K562 (cell line): Measurements from ENCODE around the gene CFAP58. TPM values are rescaled to one million over a fixed set of nuclear protein-coding genes. Genes with fewer than 3 reads are reported as not detected.

Experiments
- PHF20 ChIP-seq: fragments of 450-650 bp; IDR thresholded peaks from 2 replicates; pipeline ENCODE4 v1.6.1; 2018; ENCODE audit not compliant: partially characterized antibody
- RBM15 ChIP-seq: fragments of 200-400 bp; formaldehyde crosslinking; IDR thresholded peaks from 2 replicates; pipeline ENCODE4 v1.6.1; 2018; ENCODE audit warnings: mild to moderate bottlenecking, low read length, moderate library complexity; ENCODE audit not compliant: insufficient read depth
- ZFP36 ChIP-seq: fragments of 150-350 bp; IDR thresholded peaks from 2 replicates; pipeline ENCODE4 v1.6.1; 2018; ENCODE audit warnings: low read length, low read depth; ENCODE audit not compliant: partially characterized antibody
- ZNF830 ChIP-seq: fragments of 250-450 bp; sonication (Bioruptor Pico); IDR thresholded peaks from 2 replicates; pipeline ENCODE4 v1.5.0; 2021; ENCODE audit warnings: mild to moderate bottlenecking
- polyA plus RNA-seq, 8 experiments: library from polyadenylated mRNA; depleted of rRNA in 4 of 8; stranded (reverse) in 5 of 8; unstranded in 3 of 8; fragments of >200 nt; fragmentation: Nextera tagmentation in 2 of 8; fragmentation: Illumina TruSeq in 1 of 8; extraction: Ambion mirVana in 2 of 8; extraction: Trizol in 1 of 8; gene quantifications; 2 replicates each; pipeline versions ENCODE4 v1.2.1 to v1.2.3, GENCODE V29; 2011 to 2014; ENCODE audit warnings: inconsistent platforms in 1 of 8, missing spikeins in 1 of 8
- total RNA-seq, 7 experiments: library from RNA; depleted of rRNA in 6 of 7; stranded (reverse); fragments of >200 nt in 6 of 7; fragmentation: Illumina TruSeq in 2 of 7; extraction: Trizol in 2 of 7; gene quantifications; 2 replicates each; pipeline versions ENCODE4 v1.2.1 to v1.2.3, GENCODE V29; 2011 to 2021; ENCODE audit warnings: low replicate concordance in 1 of 7
- TF ChIP-seq, protein P1 (sequence below), 2 experiments: IDR thresholded peaks; 2 replicates each; pipeline ENCODE4 v1.6.1; 2012; ENCODE audit warnings: improper control_type of control experiment in 2 of 2, low read depth in 2 of 2, low read length in 2 of 2, borderline replicate concordance in 1 of 2
- TF ChIP-seq, protein P2 (sequence below): sonication (generic); formaldehyde crosslinking; IDR thresholded peaks from 2 replicates; pipeline ENCODE4 v1.8.1; 2023; ENCODE audit warnings: missing genetic modification reagents, mild to moderate bottlenecking, borderline replicate concordance
- TF ChIP-seq, protein P3 (sequence below): sonication (generic); formaldehyde crosslinking; IDR thresholded peaks from 2 replicates; pipeline ENCODE4 v1.8.1; 2023; ENCODE audit warnings: mild to moderate bottlenecking, missing genetic modification reagents
- TF ChIP-seq, protein P4 (sequence below): sonication (generic); formaldehyde crosslinking; IDR thresholded peaks from 2 replicates; pipeline ENCODE4 v1.8.1; 2023; ENCODE audit warnings: mild to moderate bottlenecking, missing genetic modification reagents

Gene CFAP58
- total and polyA plus RNA-seq, 9 of the 15 experiments (the other 6 are each of a cell fraction or from before 2014, with no cell fraction given), result 0.08 to 2.0 (median 0.71) TPM

DNA sequence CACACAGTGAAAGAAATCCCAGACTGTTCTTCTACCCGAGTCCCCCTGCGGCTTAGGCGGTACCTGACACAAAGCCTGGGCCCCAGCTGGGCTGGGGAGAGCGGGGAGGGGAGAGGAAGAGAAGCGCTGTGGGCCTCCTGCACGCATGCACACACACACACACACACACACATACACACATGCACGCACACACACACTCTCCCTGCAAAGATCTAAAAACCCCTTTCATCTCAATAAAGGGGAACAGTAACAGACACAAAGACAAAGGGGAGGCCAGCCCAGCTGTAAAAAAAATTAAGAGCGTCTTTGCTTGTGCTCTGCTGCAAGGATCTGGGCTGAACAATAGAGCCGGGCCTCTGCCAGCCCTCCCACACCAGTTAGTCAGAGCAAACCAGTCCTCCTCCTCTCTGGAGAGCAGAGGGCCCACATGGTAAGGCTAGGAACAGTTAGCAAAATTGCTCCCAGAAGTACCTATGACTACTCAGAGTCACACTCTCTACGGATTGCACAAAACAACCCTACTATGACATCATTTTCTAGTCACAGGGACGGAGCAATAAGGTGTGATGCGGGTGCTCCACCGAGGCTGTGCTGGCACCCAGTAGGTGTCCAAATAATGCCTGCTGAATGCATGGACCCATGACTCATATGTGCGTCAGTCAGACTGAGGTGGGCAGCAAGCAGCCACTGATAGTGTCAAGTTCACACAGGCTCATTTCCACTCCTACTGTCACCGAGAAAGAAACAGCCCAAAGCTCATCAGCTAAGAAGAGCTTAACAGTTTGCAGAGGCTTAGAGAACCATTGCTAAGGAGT, 24.5 kb upstream of the CFAP58 start (continued):
- TF ChIP-seq, protein P1, sequence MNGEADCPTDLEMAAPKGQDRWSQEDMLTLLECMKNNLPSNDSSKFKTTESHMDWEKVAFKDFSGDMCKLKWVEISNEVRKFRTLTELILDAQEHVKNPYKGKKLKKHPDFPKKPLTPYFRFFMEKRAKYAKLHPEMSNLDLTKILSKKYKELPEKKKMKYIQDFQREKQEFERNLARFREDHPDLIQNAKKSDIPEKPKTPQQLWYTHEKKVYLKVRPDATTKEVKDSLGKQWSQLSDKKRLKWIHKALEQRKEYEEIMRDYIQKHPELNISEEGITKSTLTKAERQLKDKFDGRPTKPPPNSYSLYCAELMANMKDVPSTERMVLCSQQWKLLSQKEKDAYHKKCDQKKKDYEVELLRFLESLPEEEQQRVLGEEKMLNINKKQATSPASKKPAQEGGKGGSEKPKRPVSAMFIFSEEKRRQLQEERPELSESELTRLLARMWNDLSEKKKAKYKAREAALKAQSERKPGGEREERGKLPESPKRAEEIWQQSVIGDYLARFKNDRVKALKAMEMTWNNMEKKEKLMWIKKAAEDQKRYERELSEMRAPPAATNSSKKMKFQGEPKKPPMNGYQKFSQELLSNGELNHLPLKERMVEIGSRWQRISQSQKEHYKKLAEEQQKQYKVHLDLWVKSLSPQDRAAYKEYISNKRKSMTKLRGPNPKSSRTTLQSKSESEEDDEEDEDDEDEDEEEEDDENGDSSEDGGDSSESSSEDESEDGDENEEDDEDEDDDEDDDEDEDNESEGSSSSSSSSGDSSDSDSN (IDR thresholded peaks at IDR 0.05; ENCODE audit: borderline replicate concordance in 1 of 2, low read depth in 2 of 2, low read length in 2 of 2), result no peak
- TF ChIP-seq, protein P2, sequence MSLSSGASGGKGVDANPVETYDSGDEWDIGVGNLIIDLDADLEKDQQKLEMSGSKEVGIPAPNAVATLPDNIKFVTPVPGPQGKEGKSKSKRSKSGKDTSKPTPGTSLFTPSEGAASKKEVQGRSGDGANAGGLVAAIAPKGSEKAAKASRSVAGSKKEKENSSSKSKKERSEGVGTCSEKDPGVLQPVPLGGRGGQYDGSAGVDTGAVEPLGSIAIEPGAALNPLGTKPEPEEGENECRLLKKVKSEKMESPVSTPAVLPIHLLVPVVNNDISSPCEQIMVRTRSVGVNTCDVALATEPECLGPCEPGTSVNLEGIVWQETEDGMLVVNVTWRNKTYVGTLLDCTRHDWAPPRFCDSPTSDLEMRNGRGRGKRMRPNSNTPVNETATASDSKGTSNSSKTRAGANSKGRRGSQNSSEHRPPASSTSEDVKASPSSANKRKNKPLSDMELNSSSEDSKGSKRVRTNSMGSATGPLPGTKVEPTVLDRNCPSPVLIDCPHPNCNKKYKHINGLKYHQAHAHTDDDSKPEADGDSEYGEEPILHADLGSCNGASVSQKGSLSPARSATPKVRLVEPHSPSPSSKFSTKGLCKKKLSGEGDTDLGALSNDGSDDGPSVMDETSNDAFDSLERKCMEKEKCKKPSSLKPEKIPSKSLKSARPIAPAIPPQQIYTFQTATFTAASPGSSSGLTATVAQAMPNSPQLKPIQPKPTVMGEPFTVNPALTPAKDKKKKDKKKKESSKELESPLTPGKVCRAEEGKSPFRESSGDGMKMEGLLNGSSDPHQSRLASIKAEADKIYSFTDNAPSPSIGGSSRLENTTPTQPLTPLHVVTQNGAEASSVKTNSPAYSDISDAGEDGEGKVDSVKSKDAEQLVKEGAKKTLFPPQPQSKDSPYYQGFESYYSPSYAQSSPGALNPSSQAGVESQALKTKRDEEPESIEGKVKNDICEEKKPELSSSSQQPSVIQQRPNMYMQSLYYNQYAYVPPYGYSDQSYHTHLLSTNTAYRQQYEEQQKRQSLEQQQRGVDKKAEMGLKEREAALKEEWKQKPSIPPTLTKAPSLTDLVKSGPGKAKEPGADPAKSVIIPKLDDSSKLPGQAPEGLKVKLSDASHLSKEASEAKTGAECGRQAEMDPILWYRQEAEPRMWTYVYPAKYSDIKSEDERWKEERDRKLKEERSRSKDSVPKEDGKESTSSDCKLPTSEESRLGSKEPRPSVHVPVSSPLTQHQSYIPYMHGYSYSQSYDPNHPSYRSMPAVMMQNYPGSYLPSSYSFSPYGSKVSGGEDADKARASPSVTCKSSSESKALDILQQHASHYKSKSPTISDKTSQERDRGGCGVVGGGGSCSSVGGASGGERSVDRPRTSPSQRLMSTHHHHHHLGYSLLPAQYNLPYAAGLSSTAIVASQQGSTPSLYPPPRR (CRISPR knock-in tag), result no peak
- TF ChIP-seq PHF20, result no peak
- TF ChIP-seq, protein P3, sequence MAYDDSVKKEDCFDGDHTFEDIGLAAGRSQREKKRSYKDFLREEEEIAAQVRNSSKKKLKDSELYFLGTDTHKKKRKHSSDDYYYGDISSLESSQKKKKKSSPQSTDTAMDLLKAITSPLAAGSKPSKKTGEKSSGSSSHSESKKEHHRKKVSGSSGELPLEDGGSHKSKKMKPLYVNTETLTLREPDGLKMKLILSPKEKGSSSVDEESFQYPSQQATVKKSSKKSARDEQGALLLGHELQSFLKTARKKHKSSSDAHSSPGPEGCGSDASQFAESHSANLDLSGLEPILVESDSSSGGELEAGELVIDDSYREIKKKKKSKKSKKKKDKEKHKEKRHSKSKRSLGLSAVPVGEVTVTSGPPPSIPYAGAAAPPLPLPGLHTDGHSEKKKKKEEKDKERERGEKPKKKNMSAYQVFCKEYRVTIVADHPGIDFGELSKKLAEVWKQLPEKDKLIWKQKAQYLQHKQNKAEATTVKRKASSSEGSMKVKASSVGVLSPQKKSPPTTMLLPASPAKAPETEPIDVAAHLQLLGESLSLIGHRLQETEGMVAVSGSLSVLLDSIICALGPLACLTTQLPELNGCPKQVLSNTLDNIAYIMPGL (CRISPR knock-in tag), result no peak
- TF ChIP-seq ZFP36, result no peak
- TF ChIP-seq, protein P4, sequence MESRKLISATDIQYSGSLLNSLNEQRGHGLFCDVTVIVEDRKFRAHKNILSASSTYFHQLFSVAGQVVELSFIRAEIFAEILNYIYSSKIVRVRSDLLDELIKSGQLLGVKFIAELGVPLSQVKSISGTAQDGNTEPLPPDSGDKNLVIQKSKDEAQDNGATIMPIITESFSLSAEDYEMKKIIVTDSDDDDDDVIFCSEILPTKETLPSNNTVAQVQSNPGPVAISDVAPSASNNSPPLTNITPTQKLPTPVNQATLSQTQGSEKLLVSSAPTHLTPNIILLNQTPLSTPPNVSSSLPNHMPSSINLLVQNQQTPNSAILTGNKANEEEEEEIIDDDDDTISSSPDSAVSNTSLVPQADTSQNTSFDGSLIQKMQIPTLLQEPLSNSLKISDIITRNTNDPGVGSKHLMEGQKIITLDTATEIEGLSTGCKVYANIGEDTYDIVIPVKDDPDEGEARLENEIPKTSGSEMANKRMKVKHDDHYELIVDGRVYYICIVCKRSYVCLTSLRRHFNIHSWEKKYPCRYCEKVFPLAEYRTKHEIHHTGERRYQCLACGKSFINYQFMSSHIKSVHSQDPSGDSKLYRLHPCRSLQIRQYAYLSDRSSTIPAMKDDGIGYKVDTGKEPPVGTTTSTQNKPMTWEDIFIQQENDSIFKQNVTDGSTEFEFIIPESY (CRISPR knock-in tag), result no peak; the same call in 1 of the 2 replicates
- no peak for TF ChIP-seq ZNF830
- no peak for TF ChIP-seq RBM15
